OCI-LY1 (cell line): ENCODE data around the gene SSBP3.

Experiments
- H2AFZ ChIP-seq: fragments of 200-600 bp; sonication (generic), shearing (Covaris generic); 2 replicates; pipeline ENCODE4 v1.6.0; 2014; ENCODE audit warnings: antibody characterized with exemption, mild to moderate bottlenecking, low read length
- H3F3A ChIP-seq: fragments of 200-600 bp; sonication (generic), shearing (Covaris generic); 2 replicates; pipeline ENCODE4 v1.6.0; 2014; ENCODE audit warnings: mild to moderate bottlenecking, antibody characterized with exemption, low read length, moderate library complexity; ENCODE audit not compliant: insufficient read depth
- H3K27ac ChIP-seq: fragments of 200-600 bp; sonication (generic); 2 replicates; pipeline ENCODE4 v1.5.1; 2014; ENCODE audit warnings: low read length, mixed run types, mild to moderate bottlenecking, low read depth; ENCODE audit not compliant: poor library complexity, severe bottlenecking
- H3K27me3 ChIP-seq: fragments of 200-600 bp; sonication (generic); 2 replicates; pipeline ENCODE4 v1.6.0; 2014; ENCODE audit warnings: antibody characterized with exemption, mild to moderate bottlenecking, low read length, moderate library complexity; ENCODE audit not compliant: insufficient read depth
- H3K36me3 ChIP-seq: fragments of 200-600 bp; sonication (generic); 2 replicates; pipeline ENCODE4 v1.6.1; 2014; ENCODE audit warnings: mild to moderate bottlenecking, antibody characterized with exemption, low read length, moderate library complexity, mixed read lengths; ENCODE audit not compliant: insufficient read depth
- H3K4me1 ChIP-seq: fragments of 200-600 bp; sonication (generic); 2 replicates; pipeline ENCODE4 v1.5.1; 2014; ENCODE audit warnings: mild to moderate bottlenecking, low read length, moderate library complexity; ENCODE audit not compliant: insufficient read depth, severe bottlenecking
- H3K4me2 ChIP-seq: fragments of 200-600 bp; sonication (generic), shearing (Covaris generic); 2 replicates; pipeline ENCODE4 v1.6.1; 2014; ENCODE audit warnings: low read length
- H3K4me3 ChIP-seq: fragments of 200-600 bp; sonication (generic); 2 replicates; pipeline ENCODE4 v1.5.1; 2014; ENCODE audit warnings: low read length, low read depth, mild to moderate bottlenecking, mixed read lengths; ENCODE audit not compliant: poor library complexity, severe bottlenecking
- H3K79me2 ChIP-seq: fragments of 200-600 bp; shearing (Covaris generic); 2 replicates; pipeline ENCODE4 v1.6.1; 2016; ENCODE audit warnings: mixed run types, low read length, mixed read lengths; ENCODE audit not compliant: insufficient read depth
- H3K9ac ChIP-seq: fragments of 200-600 bp; sonication (generic), shearing (Covaris generic); 2 replicates; pipeline ENCODE4 v1.6.1; 2014; ENCODE audit warnings: mild to moderate bottlenecking, low read length, mixed read lengths
- H3K9me2 ChIP-seq: fragments of 200-600 bp; sonication (generic), shearing (Covaris generic); 2 replicates; pipeline ENCODE4 v1.6.1; 2014; ENCODE audit warnings: low read depth, mild to moderate bottlenecking, low read length, mixed read lengths
- H3K9me3 ChIP-seq: fragments of 200-600 bp; shearing (Covaris generic); 2 replicates; pipeline ENCODE4 v1.6.1; 2014; ENCODE audit warnings: low read length, mixed read lengths
- H4K20me1 ChIP-seq: fragments of 200-600 bp; sonication (generic), shearing (Covaris generic); 2 replicates; pipeline ENCODE4 v1.6.0; 2016; ENCODE audit warnings: mild to moderate bottlenecking, low read length; ENCODE audit not compliant: insufficient read depth
- EZH2 ChIP-seq: fragments of 200-600 bp; sonication (generic), shearing (Covaris generic); IDR thresholded peaks from 2 replicates; pipeline ENCODE4 v1.8.0; 2017; ENCODE audit warnings: borderline replicate concordance, mixed run types, mild to moderate bottlenecking, antibody characterized with exemption, low read length, moderate library complexity, mixed read lengths
- TF ChIP-seq, protein P1 (sequence below): fragments of 200-600 bp; sonication (generic), shearing (Covaris generic); IDR thresholded peaks from 2 replicates; pipeline ENCODE4 v1.5.1; 2017; ENCODE audit warnings: mild to moderate bottlenecking, antibody characterized with exemption, low read length, moderate library complexity, mixed read lengths

The SSBP3 gene

DNA sequence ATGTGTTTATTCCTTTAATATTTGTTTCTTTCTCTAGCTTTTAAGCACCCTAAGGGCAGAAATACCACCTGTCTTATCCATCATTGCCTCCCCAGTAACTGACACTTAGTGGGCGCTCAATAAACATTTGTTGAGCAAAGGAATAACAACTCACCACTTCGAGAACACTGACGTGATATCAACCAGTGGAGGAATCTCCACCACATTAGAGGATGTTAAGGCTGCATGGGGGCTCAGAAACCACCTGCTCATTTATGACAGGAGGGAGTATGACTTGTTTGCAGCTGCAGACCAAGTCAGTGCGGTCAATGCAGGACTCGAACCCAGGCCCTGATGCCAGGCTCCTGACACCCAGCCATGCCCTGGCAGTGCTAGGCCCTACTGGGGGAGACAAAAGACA is 103.6 kb downstream of the SSBP3 start:
- no peaks in the 10 kb centered on the region for H3K79me2 ChIP-seq

DNA sequence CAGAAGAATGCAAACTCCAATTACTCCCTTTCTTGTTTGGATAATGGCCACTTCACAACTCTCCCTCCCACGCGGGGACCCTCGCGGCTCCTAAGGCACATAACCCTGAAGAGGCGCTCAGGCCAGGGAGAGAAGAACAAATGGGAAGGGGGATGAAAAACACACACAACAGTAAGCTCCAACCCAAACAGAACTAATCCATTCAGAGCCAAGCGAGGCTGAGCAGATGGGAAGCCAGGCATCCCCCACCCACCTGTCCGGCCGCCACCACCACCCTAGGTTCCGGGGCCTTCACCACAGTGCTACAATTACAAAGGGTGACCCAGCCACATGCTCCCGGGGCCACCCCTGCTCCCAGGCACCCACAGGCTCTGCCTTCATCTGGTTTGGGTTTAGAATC is 104.7 kb downstream of the SSBP3 start:
- H3K36me3 ChIP-seq, result no peaks in the 10 kb centered on the region
- no peaks in the 10 kb centered on the region for H3K27me3 ChIP-seq
- H3K9ac ChIP-seq, result no peak overlapping the region
- no peaks in the 10 kb centered on the region for H3F3A ChIP-seq
- no peak overlapping the region for H2AFZ ChIP-seq
- no peak overlapping the region for H3K4me3 ChIP-seq
- no peaks in the 10 kb centered on the region for H3K4me1 ChIP-seq
- no peaks in the 10 kb centered on the region for H3K9me2 ChIP-seq
- TF ChIP-seq, protein P1, sequence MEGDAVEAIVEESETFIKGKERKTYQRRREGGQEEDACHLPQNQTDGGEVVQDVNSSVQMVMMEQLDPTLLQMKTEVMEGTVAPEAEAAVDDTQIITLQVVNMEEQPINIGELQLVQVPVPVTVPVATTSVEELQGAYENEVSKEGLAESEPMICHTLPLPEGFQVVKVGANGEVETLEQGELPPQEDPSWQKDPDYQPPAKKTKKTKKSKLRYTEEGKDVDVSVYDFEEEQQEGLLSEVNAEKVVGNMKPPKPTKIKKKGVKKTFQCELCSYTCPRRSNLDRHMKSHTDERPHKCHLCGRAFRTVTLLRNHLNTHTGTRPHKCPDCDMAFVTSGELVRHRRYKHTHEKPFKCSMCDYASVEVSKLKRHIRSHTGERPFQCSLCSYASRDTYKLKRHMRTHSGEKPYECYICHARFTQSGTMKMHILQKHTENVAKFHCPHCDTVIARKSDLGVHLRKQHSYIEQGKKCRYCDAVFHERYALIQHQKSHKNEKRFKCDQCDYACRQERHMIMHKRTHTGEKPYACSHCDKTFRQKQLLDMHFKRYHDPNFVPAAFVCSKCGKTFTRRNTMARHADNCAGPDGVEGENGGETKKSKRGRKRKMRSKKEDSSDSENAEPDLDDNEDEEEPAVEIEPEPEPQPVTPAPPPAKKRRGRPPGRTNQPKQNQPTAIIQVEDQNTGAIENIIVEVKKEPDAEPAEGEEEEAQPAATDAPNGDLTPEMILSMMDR, result no peak
- TF ChIP-seq EZH2, result no peak
- H3K79me2 ChIP-seq, result no peaks in the 10 kb centered on the region
- no peaks in the 10 kb centered on the region for H3K9me3 ChIP-seq
- H3K27ac ChIP-seq, result no peak overlapping the region
- H3K4me2 ChIP-seq, result no peak overlapping the region
- H4K20me1 ChIP-seq, result peaks cover 2% of the 10 kb centered on the region; the same call in 1 of the 2 replicates

More for the DNA sequence above, 103.6 kb downstream of the SSBP3 start:
- no peak overlapping the region for H3K4me3 ChIP-seq
- TF ChIP-seq, protein P1, result no peak
- TF ChIP-seq EZH2, result no peak
- H3K9me2 ChIP-seq, result no peaks in the 10 kb centered on the region
- H3K9me3 ChIP-seq, result no peaks in the 10 kb centered on the region
- H3F3A ChIP-seq, result no peaks in the 10 kb centered on the region
- no peaks in the 10 kb centered on the region for H3K27me3 ChIP-seq
- peaks cover 2% of the 10 kb centered on the region; the same call in 1 of the 2 replicates for H4K20me1 ChIP-seq
- H2AFZ ChIP-seq, result no peak overlapping the region
- H3K27ac ChIP-seq, result no peak overlapping the region
- H3K4me1 ChIP-seq, result no peaks in the 10 kb centered on the region
- no peaks in the 10 kb centered on the region for H3K36me3 ChIP-seq
- no peak overlapping the region for H3K4me2 ChIP-seq
- H3K9ac ChIP-seq, result no peak overlapping the region

DNA sequence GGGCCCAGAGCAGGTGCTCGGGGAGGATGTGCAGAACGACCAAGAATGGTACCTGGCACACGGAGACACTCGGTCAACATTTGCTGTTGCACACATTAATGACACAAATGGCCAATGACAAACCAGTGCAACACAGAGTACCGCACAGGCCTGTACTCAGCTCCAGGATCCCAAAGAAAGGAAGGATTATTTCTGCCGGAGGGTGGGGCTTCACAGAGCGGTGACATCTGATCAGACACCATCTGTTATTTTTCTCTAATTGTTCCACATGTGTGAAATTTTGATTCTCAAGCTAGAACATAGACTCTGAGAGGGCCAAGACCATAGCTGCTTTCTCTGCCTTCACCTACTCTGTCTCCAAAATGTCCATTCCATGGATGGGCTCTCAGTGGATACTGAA is 105.8 kb downstream of the SSBP3 start:
- Histone ChIP-seq H3K4me2 (no peak overlapping the region), H3K9me2 (no peaks in the 10 kb centered on the region), H3K9me3 (no peaks in the 10 kb centered on the region), H3K27me3 (no peaks in the 10 kb centered on the region), H3K4me3 (no peak overlapping the region), H3F3A (no peaks in the 10 kb centered on the region), H2AFZ (no peak overlapping the region), H4K20me1 (peaks cover 2% of the 10 kb centered on the region; the same call in 1 of the 2 replicates), H3K9ac (no peak overlapping the region), H3K27ac (no peak overlapping the region), H3K79me2 (no peaks in the 10 kb centered on the region), H3K36me3 (no peaks in the 10 kb centered on the region), H3K4me1 (no peaks in the 10 kb centered on the region)
- TF ChIP-seq, protein P1, result no peak
- no peak for TF ChIP-seq EZH2
